Measurements from ENCODE around the gene RER1. TPM values are rescaled to one million over a fixed set of nuclear protein-coding genes. Genes with fewer than 3 reads are reported as not detected.

Gene RER1
- total RNA-seq, 4 donors from 2014 or later: 42.9 to 141 (median 120) TPM

DNA sequence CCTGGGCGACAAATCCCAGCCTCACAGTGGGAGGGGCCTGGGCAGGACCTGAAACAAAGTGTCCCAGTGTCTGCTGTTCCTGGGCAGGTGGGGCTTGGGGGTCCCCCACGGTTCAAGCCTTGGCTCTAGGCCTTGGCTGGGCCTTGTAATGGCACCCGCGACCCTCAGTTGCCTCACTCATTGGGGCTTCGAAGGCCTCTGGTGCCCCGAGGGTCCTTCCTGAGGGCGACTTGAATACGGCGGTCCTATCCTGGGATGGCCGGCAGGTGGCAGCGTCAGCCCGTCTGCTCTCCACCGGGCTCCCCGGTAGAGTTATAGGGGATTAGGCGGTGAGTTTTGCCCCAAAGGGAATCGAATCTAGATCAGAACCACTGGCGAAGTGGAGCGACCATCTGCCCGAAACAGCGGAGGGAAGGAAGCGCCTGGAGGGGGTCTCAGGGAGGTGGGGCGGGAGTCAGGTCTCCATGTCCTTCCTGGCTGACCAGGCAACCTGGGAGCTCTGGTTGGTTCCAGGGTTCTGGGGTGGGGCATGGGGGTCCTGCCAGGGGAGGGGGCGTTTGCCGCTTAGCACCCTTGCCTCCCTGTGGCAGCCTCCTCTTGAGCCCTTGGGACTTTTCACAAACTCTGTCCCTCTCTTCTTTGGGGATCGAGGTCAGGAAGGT lies 22.8 kb downstream of the RER1 start:
- no peaks in the 10 kb centered on the region for H3K9me3 ChIP-seq
- peak overlapping the region in 3 of 4 donors; percentile 91 to 98 (median 97) for H3K27ac ChIP-seq
- TF ChIP-seq, protein P1, sequence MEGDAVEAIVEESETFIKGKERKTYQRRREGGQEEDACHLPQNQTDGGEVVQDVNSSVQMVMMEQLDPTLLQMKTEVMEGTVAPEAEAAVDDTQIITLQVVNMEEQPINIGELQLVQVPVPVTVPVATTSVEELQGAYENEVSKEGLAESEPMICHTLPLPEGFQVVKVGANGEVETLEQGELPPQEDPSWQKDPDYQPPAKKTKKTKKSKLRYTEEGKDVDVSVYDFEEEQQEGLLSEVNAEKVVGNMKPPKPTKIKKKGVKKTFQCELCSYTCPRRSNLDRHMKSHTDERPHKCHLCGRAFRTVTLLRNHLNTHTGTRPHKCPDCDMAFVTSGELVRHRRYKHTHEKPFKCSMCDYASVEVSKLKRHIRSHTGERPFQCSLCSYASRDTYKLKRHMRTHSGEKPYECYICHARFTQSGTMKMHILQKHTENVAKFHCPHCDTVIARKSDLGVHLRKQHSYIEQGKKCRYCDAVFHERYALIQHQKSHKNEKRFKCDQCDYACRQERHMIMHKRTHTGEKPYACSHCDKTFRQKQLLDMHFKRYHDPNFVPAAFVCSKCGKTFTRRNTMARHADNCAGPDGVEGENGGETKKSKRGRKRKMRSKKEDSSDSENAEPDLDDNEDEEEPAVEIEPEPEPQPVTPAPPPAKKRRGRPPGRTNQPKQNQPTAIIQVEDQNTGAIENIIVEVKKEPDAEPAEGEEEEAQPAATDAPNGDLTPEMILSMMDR (IDR thresholded peaks at IDR 0.05): peak; percentile 93 to 97 (median 94)
- TF ChIP-seq POLR2A (IDR thresholded peaks at IDR 0.05): no peak
- H3K4me3 ChIP-seq: peak overlapping the region in 2 of 4 donors; percentile 18 to 21
- peaks cover 0 to 39% (median 28%) of the 10 kb centered on the region in 4 donors for H3K4me1 ChIP-seq
- H3K27me3 ChIP-seq: no peaks in the 10 kb centered on the region
- peak; percentile 79 to 93 (median 85) for DNase-seq
- H3K36me3 ChIP-seq: no peaks in the 10 kb centered on the region

DNA sequence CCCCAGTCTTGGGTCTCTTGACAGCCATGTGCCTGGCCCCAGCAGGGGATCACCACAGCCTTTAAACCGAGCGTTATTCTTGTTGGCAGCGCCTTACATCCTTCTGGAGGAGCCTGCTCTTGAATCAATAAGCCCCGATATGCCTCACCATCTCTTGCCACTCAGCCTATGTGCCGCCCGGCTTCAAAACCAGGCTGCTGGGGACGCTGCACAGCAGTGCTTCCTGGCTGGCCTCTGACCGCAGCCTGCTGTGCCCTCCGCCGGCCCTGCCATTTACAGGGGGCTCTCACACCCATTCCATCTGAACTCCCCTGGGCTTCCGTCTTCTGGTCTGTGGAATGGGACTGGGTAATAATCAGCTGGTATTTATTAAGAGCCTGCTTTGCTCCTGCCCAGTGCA lies 23.7 kb downstream of the RER1 start:
- no peak for DNase-seq
- H3K27ac ChIP-seq: peak overlapping the region in 3 of 4 donors; percentile 65 to 81 (median 76)
- H3K4me3 ChIP-seq: peak overlapping the region; percentile 30 to 47 (median 46)
- H3K4me1 ChIP-seq: peaks cover 0 to 39% (median 28%) of the 10 kb centered on the region in 4 donors
- no peaks in the 10 kb centered on the region for H3K27me3 ChIP-seq
- no peaks in the 10 kb centered on the region for H3K36me3 ChIP-seq
- H3K9me3 ChIP-seq: no peaks in the 10 kb centered on the region
- TF ChIP-seq POLR2A (IDR thresholded peaks at IDR 0.05): no peak
- TF ChIP-seq, protein P1 (IDR thresholded peaks at IDR 0.05): no peak

DNA sequence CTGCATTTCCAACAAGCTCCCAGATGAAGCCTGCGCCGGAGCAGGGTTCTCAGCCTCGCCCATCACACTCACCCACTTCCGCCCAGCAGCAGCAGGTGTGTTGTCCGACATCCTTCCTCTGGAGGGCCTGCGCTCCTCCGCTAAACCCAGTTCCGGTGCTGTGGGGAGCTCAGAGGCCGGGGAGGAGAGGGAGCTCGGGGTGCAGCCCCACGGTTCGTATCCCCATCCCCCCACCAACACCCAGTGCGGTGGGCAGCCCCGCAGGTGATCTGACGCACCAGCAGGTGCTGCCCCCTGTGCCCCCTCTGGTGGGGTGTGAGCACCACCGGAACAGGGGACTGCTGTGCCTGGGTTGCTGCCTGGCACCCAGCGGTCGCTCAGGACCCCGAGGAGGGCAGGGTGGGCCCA lies 24.2 kb downstream of the RER1 start:
- Histone ChIP-seq H3K4me1 (peaks cover 0 to 39% (median 28%) of the 10 kb centered on the region in 4 donors), H3K4me3 (peak overlapping the region; percentile 30 to 47 (median 46)), H3K27ac (peak overlapping the region; percentile 61 to 81 (median 70)), H3K36me3 (no peaks in the 10 kb centered on the region), H3K27me3 (no peaks in the 10 kb centered on the region), H3K9me3 (no peaks in the 10 kb centered on the region)
- peak; percentile 70 to 87 (median 73) for DNase-seq
- TF ChIP-seq POLR2A (IDR thresholded peaks at IDR 0.05): no peak
- TF ChIP-seq, protein P1 (IDR thresholded peaks at IDR 0.05): no peak

DNA sequence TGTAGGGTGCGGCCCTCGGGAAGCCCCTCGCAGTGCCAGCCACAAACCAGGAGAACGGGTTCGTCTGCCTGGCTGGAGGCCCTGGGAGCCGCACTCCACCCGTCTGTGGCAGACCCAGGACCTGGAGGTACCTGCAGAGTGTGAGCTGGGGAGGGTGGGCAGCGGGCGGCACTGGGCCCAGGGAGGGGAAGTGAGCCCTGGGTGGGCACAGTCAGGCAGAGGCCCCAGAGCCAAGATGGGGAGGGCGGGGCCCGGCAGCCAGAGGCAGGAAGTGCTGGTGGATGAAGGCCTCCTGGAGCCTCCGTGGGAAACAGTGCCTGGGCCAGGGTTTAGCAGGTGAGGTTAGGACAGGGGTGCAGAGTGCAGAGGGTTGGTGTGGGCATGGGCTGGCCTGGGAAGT lies 24.8 kb downstream of the RER1 start:
- Histone ChIP-seq H3K4me1 (peaks cover 0 to 39% (median 28%) of the 10 kb centered on the region in 4 donors), H3K27ac (peak overlapping the region; percentile 61 to 81 (median 70)), H3K9me3 (no peaks in the 10 kb centered on the region), H3K27me3 (no peaks in the 10 kb centered on the region), H3K4me3 (peak overlapping the region; percentile 30 to 47 (median 46)), H3K36me3 (no peaks in the 10 kb centered on the region)
- TF ChIP-seq POLR2A (IDR thresholded peaks at IDR 0.05): no peak
- TF ChIP-seq, protein P1 (IDR thresholded peaks at IDR 0.05): no peak
- peak; percentile 40 to 64 (median 60) for DNase-seq

DNA sequence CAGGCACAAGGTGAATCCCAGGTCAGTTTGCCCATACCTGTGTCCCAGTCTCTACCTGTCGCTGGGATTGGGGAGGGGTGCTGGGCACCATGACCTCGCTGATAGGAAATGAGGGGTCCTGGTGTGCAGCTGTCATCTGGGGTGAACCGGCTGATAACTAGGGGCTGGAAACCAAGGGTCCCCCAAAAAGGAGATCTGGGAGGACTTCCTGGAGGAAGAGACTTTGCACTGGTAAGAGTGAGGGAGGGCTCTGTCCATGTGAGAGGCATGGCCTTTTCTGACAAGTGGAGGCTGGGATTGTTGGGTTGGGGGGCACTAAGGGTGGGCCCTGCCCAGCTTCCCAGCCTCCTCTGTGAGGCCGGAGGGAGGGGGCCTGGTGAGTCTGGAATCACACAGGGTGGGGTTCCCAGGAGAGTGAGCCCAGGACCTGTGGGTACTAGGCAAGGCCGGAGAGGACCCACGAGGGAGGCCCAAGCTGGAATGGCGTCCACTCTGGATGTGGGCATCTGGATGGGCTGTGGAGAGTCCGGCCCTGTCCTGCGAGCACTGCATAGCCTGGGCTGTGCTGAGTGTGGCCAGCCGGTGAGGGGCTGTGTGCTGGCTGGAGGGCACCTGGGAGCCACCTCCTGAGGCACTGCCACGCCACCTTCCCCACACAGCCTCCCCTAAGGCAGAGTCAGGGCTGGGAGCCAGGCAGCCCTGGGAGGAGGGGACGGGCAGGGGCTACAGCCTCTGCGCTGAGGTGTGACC lies 25.6 kb downstream of the RER1 start:
- Histone ChIP-seq H3K27ac (no peak overlapping the region), H3K9me3 (no peaks in the 10 kb centered on the region), H3K4me1 (peaks cover 0 to 32% (median 22%) of the 10 kb centered on the region in 4 donors), H3K4me3 (no peak overlapping the region), H3K36me3 (no peaks in the 10 kb centered on the region), H3K27me3 (no peaks in the 10 kb centered on the region)
- TF ChIP-seq, protein P1 (IDR thresholded peaks at IDR 0.05): no peak
- no peak for TF ChIP-seq POLR2A (IDR thresholded peaks at IDR 0.05)
- no peak for DNase-seq
